BLaER1 treated with 17β-estradiol and CSF1 and Interleukin-3, amounts not matched to agents 10 nM and 100 nM (cell line): Measurements from ENCODE around the gene OR52E1.

Experiments
- H3K27ac ChIP-seq, 11 experiments: shearing (Covaris generic); formaldehyde crosslinking; 2 replicates each; pipeline ENCODE4 v1.8.1; 2022
- H3K27me3 ChIP-seq, 11 experiments: shearing (Covaris generic); formaldehyde crosslinking; 2 replicates each; pipeline ENCODE4 v1.8.1; 2022
- H3K36me3 ChIP-seq, 11 experiments: shearing (Covaris generic); formaldehyde crosslinking; 2 replicates each; pipeline ENCODE4 v1.8.1; 2022
- H3K4me1 ChIP-seq, 10 experiments: shearing (Covaris generic); formaldehyde crosslinking; 2 replicates each; pipeline ENCODE4 v1.8.1; 2022
- H3K4me2 ChIP-seq, 11 experiments: shearing (Covaris generic); formaldehyde crosslinking; 2 replicates each; pipeline ENCODE4 v1.8.1; 2022
- H3K4me3 ChIP-seq, 10 experiments: shearing (Covaris generic); formaldehyde crosslinking; 2 replicates each; pipeline ENCODE4 v1.8.1; 2022
- H3K9ac ChIP-seq, 11 experiments: shearing (Covaris generic); formaldehyde crosslinking; 2 replicates each; pipeline ENCODE4 v1.8.1; 2022
- H3K9me3 ChIP-seq, 11 experiments: shearing (Covaris generic); formaldehyde crosslinking; replicated peaks in 1 of 11; 2 replicates each; pipeline ENCODE4 v1.8.1; 2022
- H4K20me1 ChIP-seq, 11 experiments: shearing (Covaris generic); formaldehyde crosslinking; 2 replicates each; pipeline ENCODE4 v1.8.1; 2022
- Cebpa-rat ChIP-seq, 11 experiments: shearing (Covaris generic); IDR thresholded peaks; 2 replicates each; pipeline ENCODE4 v1.8.1; 2022

Gene OR52E1

GRCh38 chr11:5103066-5103465, 33.7 kb downstream of the OR52E1 start:
- no peak for TF ChIP-seq Cebpa-rat (IDR thresholded peaks at IDR 0.05)
- no peaks in the 10 kb centered on the region for H3K27me3 ChIP-seq
- H3K4me2 ChIP-seq = no peak overlapping the region
- no peaks in the 10 kb centered on the region for H3K9me3 ChIP-seq
- no peak overlapping the region for H3K27ac ChIP-seq
- no peaks in the 10 kb centered on the region for H4K20me1 ChIP-seq
- no peak overlapping the region for H3K9ac ChIP-seq
- no peaks in the 10 kb centered on the region for H3K4me1 ChIP-seq
- H3K36me3 ChIP-seq = no peaks in the 10 kb centered on the region
- no peak overlapping the region for H3K4me3 ChIP-seq

- Histone ChIP-seq H3K27ac (no peak overlapping the region), H3K9me3 (no peaks in the 10 kb centered on the region), H3K9ac (no peak overlapping the region), H3K4me3 (no peak overlapping the region), H3K4me2 (no peak overlapping the region), H4K20me1 (no peaks in the 10 kb centered on the region), H3K4me1 (no peaks in the 10 kb centered on the region), H3K36me3 (no peaks in the 10 kb centered on the region), H3K27me3 (no peaks in the 10 kb centered on the region)
- no peak for TF ChIP-seq Cebpa-rat (IDR thresholded peaks at IDR 0.05)
Observed at GRCh38 chr11:5107285-5107684, 37.9 kb downstream of the OR52E1 start.

GRCh38 chr11:5115339-5115738, 46.0 kb downstream of the OR52E1 start:
- no peaks in the 10 kb centered on the region for H3K27me3 ChIP-seq

GRCh38 chr11:5117588-5117987, 48.2 kb downstream of the OR52E1 start:
- TF ChIP-seq Cebpa-rat (IDR thresholded peaks at IDR 0.05) = no peak
- Histone ChIP-seq H3K4me3 (no peak overlapping the region), H4K20me1 (no peaks in the 10 kb centered on the region), H3K36me3 (no peaks in the 10 kb centered on the region), H3K27me3 (no peaks in the 10 kb centered on the region), H3K9me3 (no peaks in the 10 kb centered on the region), H3K9ac (no peak overlapping the region), H3K27ac (no peak overlapping the region), H3K4me1 (no peaks in the 10 kb centered on the region), H3K4me2 (no peak overlapping the region)

More at GRCh38 chr11:5115339-5115738, 46.0 kb downstream of the OR52E1 start:
- Histone ChIP-seq H3K9me3 (no peaks in the 10 kb centered on the region), H3K4me2 (no peak overlapping the region), H3K4me1 (no peaks in the 10 kb centered on the region), H3K36me3 (no peaks in the 10 kb centered on the region), H4K20me1 (no peaks in the 10 kb centered on the region), H3K4me3 (no peak overlapping the region), H3K9ac (no peak overlapping the region), H3K27ac (no peak overlapping the region)
- no peak for TF ChIP-seq Cebpa-rat (IDR thresholded peaks at IDR 0.05)

- no peak for TF ChIP-seq Cebpa-rat (IDR thresholded peaks at IDR 0.05)
- Histone ChIP-seq H3K4me3 (no peak overlapping the region), H3K9ac (no peak overlapping the region), H3K27ac (no peak overlapping the region), H3K4me1 (no peaks in the 10 kb centered on the region), H3K4me2 (no peak overlapping the region), H3K27me3 (no peaks in the 10 kb centered on the region), H4K20me1 (no peaks in the 10 kb centered on the region), H3K36me3 (no peaks in the 10 kb centered on the region), H3K9me3 (no peaks in the 10 kb centered on the region)
Observed at GRCh38 chr11:5118893-5119292, 49.5 kb downstream of the OR52E1 start.
